OCI-LY7 (cell line): ENCODE measurements around the gene ZC3H12D.
"Not testable (repeated sequence)": the region's sequence is repeated elsewhere in the genome, so short reads cannot be mapped to it uniquely, and the experiment has no call there.

Experiments
- EZH2phosphoT487 ChIP-seq: fragments of 200-600 bp; sonication (generic); IDR thresholded peaks from 2 replicates; pipeline ENCODE4 v1.6.1; 2018; ENCODE audit warnings: low read depth, borderline replicate concordance, mild to moderate bottlenecking, mixed run types, antibody characterized with exemption, low read length, moderate library complexity, mixed read lengths
- TF ChIP-seq, protein P1 (sequence below): fragments of 200-600 bp; sonication (generic); conservative IDR thresholded peaks from 2 replicates; pipeline ENCODE4 v1.5.1; 2014; ENCODE audit warnings: mild to moderate bottlenecking, antibody characterized with exemption, low read length, moderate library complexity, mixed read lengths

DNA sequence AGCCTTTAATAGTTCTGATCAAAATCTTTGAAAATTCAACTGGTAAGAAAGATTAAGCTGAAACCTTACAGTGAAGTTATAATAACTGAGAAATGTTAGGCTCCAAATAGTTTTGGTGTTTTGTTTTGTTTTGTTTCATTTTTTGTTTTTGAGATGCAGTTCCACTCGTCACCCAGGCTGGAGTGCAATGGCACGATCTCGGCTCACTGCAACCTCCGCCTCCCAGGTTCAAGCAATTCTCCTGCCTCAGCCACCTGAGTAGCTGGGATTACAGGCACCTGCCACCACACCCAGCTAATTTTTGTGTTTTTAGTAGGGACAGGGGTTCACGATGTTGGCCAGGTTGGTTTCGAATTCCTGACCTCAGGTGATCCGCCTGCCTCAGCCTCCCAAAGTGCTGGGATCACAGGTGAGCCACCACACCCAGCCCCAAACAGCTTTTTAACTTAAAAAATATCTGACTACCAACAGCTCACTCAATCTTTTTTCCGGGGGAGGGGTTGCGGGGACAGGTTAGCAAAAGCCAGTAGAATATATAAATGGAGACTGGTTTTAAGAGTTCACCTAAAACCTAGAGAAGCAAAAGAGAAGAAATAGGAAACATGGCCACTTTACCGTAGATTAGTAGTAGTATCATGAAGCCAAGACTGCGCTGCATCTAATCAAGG is 10.7 kb upstream of the ZC3H12D start:
- TF ChIP-seq, protein P1, sequence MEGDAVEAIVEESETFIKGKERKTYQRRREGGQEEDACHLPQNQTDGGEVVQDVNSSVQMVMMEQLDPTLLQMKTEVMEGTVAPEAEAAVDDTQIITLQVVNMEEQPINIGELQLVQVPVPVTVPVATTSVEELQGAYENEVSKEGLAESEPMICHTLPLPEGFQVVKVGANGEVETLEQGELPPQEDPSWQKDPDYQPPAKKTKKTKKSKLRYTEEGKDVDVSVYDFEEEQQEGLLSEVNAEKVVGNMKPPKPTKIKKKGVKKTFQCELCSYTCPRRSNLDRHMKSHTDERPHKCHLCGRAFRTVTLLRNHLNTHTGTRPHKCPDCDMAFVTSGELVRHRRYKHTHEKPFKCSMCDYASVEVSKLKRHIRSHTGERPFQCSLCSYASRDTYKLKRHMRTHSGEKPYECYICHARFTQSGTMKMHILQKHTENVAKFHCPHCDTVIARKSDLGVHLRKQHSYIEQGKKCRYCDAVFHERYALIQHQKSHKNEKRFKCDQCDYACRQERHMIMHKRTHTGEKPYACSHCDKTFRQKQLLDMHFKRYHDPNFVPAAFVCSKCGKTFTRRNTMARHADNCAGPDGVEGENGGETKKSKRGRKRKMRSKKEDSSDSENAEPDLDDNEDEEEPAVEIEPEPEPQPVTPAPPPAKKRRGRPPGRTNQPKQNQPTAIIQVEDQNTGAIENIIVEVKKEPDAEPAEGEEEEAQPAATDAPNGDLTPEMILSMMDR = not testable (repeated sequence)
- not testable (repeated sequence) for TF ChIP-seq EZH2phosphoT487
